Suprapubic skin (tissue), 4 donors: ENCODE data around the gene SFXN5.

ENCODE experiments used
- CTCF ChIP-seq, 2 donors: fragments of 200-600 bp in 1 of 2; fragments of 450-650 bp in 1 of 2; sonication (generic) in 1 of 2; IDR thresholded peaks; one replicate each; pipeline ENCODE4 v1.5.1; 2016 to 2019; ENCODE audit warnings: antibody characterized with exemption in 2 of 2, mild to moderate bottlenecking in 1 of 2, moderate library complexity in 1 of 2
- EP300 ChIP-seq: sonication (generic); formaldehyde crosslinking; IDR thresholded peaks from one replicate; pipeline ENCODE4 v1.6.1; 2017; ENCODE audit warnings: antibody characterized with exemption
- POLR2A ChIP-seq, 2 donors: fragments of 450-650 bp; IDR thresholded peaks; one replicate each; pipeline ENCODE4 v1.6.1; 2017; ENCODE audit warnings: antibody characterized with exemption in 2 of 2, mild to moderate bottlenecking in 2 of 2, moderate library complexity in 2 of 2
- POLR2AphosphoS5 ChIP-seq, 3 donors: sonication (generic); formaldehyde crosslinking; IDR thresholded peaks; one replicate each; pipeline ENCODE4 v1.6.1; 2017; ENCODE audit warnings: antibody characterized with exemption in 3 of 3

- no peak for TF ChIP-seq CTCF (IDR thresholded peaks at IDR 0.05)
- TF ChIP-seq POLR2AphosphoS5 (IDR thresholded peaks at IDR 0.05): no peak
- no peak for TF ChIP-seq POLR2A (IDR thresholded peaks at IDR 0.05)
- no peak for TF ChIP-seq EP300
These were observed 38.3 kb downstream of the SFXN5 start for GRCh38 chr2:73033142-73033765.
